Natural killer cell (primary cell): ENCODE data around the gene LRRC49. TPM values are rescaled to one million over a fixed set of nuclear protein-coding genes. Genes with fewer than 3 reads are reported as not detected.
"Not testable (repeated sequence)": the region's sequence is repeated elsewhere in the genome, so short reads cannot be mapped to it uniquely, and the experiment has no call there.

Experiments used
- ATAC-seq, 3 donors: fragments of 150-1000 bp in 2 of 3; fragments of 200-7000 bp in 1 of 3; cut with Tn5 transposase; 1 replicate in 1 of 3; 2 replicates in 2 of 3; pipeline ENCODE4 v1.10.0; 2021; ENCODE audit warnings: mild to moderate bottlenecking in 2 of 3, moderate library complexity in 2 of 3
- DNase-seq, 2 donors: peaks; one replicate each; pipeline versions ENCODE4 v3.0.0 to v3.0.0-alpha.2; 2013 to 2021; ENCODE audit warnings: mixed read lengths in 1 of 2
- H3K27ac ChIP-seq: one replicate; pipeline ENCODE4 v1.5.1; 2013; ENCODE audit warnings: mild to moderate bottlenecking, low read length
- H3K27me3 ChIP-seq: one replicate; pipeline ENCODE4 v1.6.1; 2013; ENCODE audit warnings: low read length; ENCODE audit not compliant: control insufficient read depth, insufficient read depth
- H3K36me3 ChIP-seq: one replicate; pipeline ENCODE4 v1.6.1; 2013; ENCODE audit warnings: low read length; ENCODE audit not compliant: control insufficient read depth, insufficient read depth
- H3K4me1 ChIP-seq: one replicate; pipeline ENCODE4 v1.6.1; 2013; ENCODE audit warnings: low read length; ENCODE audit not compliant: control insufficient read depth, insufficient read depth
- H3K4me3 ChIP-seq: one replicate; pipeline ENCODE4 v1.5.1; 2013; ENCODE audit warnings: low read length
- H3K9me3 ChIP-seq: one replicate; pipeline ENCODE4 v1.6.1; 2013; ENCODE audit warnings: low read length; ENCODE audit not compliant: control insufficient read depth, insufficient read depth
- H3K27ac Mint-ChIP-seq, 2 donors: one replicate each; pipeline ENCODE4 v1.8.0; 2022; ENCODE audit warnings: mild to moderate bottlenecking in 2 of 2, mixed read lengths in 2 of 2, moderate library complexity in 1 of 2
- H3K27me3 Mint-ChIP-seq, 2 donors: one replicate each; pipeline ENCODE4 v1.8.0; 2022; ENCODE audit warnings: low read depth in 2 of 2, mixed read lengths in 2 of 2
- H3K36me3 Mint-ChIP-seq: one replicate; pipeline ENCODE4 v1.8.0; 2022; ENCODE audit warnings: mixed read lengths
- H3K4me1 Mint-ChIP-seq, 2 donors: one replicate each; pipeline ENCODE4 v1.8.0; 2022; ENCODE audit warnings: mixed read lengths in 2 of 2
- H3K4me3 Mint-ChIP-seq: one replicate; pipeline ENCODE4 v1.8.0; 2022; ENCODE audit warnings: mild to moderate bottlenecking, moderate library complexity, mixed read lengths
- H3K9me3 Mint-ChIP-seq, 2 donors: one replicate each; pipeline ENCODE4 v1.8.0; 2022; ENCODE audit warnings: mixed read lengths in 2 of 2
- WGBS: methylation state at CpG from one replicate; pipeline ENCODE4 v1.1.7; 2013; ENCODE audit warnings: missing lambda C conversion rate; ENCODE audit not compliant: insufficient coverage; 5-methylcytosine and 5-hydroxymethylcytosine counted together
- intact Hi-C: fragments of 100-400 bp; cut with micrococcal nuclease; formaldehyde crosslinking; loops from one replicate; pipeline ENCODE4 v1.14.2; 2022
- total RNA-seq, 4 donors: library from RNA; stranded (reverse); fragments of 120-200 nt in 1 of 4; gene quantifications; one replicate each; pipeline versions ENCODE4 v1.2.3 to v1.2.4, GENCODE V29; 2013 to 2022
- TF ChIP-seq, protein P1 (sequence below): fragments of 200-600 bp; IDR thresholded peaks from one replicate; pipeline ENCODE4 v1.8.0; 2022; ENCODE audit warnings: antibody characterized with exemption

The LRRC49 gene
- total RNA-seq, 3 donors from 2014 or later (not counting 1 experiment from before 2014, with no cell fraction given): 0.14 to 0.38 TPM; not detected in 1

GRCh38 chr15:71011503-71012155 is 119.0 kb downstream of the LRRC49 start:
- Mint-ChIP-seq H3K9me3 (no peaks in the 10 kb centered on the region), H3K27ac (no peak overlapping the region), H3K4me1 (no peaks in the 10 kb centered on the region), H3K36me3 (no peaks in the 10 kb centered on the region), H3K4me3 (no peak overlapping the region), H3K27me3 (peaks cover 10 to 36% of the 10 kb centered on the region in 2 donors)
- ATAC-seq (no peak), DNase-seq (no peak)
- 100% methylated on average over 1 of the region's 1 CpG for WGBS
- no peaks in the 10 kb centered on the region for H3K36me3 ChIP-seq
- no peaks in the 10 kb centered on the region for H3K4me1 ChIP-seq
- no peaks in the 10 kb centered on the region for H3K9me3 ChIP-seq
- intact Hi-C loops: no loop called here
- no peak overlapping the region for H3K27ac ChIP-seq
- no peak overlapping the region for H3K4me3 ChIP-seq
- H3K27me3 ChIP-seq: no peaks in the 10 kb centered on the region
- TF ChIP-seq, protein P1, sequence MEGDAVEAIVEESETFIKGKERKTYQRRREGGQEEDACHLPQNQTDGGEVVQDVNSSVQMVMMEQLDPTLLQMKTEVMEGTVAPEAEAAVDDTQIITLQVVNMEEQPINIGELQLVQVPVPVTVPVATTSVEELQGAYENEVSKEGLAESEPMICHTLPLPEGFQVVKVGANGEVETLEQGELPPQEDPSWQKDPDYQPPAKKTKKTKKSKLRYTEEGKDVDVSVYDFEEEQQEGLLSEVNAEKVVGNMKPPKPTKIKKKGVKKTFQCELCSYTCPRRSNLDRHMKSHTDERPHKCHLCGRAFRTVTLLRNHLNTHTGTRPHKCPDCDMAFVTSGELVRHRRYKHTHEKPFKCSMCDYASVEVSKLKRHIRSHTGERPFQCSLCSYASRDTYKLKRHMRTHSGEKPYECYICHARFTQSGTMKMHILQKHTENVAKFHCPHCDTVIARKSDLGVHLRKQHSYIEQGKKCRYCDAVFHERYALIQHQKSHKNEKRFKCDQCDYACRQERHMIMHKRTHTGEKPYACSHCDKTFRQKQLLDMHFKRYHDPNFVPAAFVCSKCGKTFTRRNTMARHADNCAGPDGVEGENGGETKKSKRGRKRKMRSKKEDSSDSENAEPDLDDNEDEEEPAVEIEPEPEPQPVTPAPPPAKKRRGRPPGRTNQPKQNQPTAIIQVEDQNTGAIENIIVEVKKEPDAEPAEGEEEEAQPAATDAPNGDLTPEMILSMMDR: peak; percentile 13

DNA sequence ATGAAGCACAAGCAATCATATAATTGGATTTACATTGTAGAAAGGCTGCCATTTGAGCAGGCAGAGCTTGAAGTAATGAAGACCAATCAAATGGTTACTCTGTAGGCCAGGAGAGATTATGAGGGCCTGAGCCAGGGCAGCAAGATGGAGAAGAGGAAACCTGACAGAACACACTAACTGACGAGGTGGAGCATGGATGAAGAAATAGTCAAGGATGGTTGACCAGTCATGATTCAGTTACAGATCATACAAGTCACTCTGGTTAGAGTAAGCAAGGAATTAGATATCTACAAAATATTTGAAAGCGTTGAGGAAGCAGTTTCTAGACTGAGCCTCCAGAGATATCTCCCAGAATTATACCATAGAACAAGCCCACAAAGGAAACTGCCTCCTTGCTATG is 120.8 kb downstream of the LRRC49 start:
- intact Hi-C loops: no loop called here

GRCh38 chr15:71015342-71015741 is 122.7 kb downstream of the LRRC49 start:
- no peak for ATAC-seq
- WGBS: 96% methylated on average over 8 of the region's 8 CpGs

More for the DNA sequence above, 120.8 kb downstream of the LRRC49 start:
- TF ChIP-seq, protein P1: no peak
- Histone ChIP-seq H3K4me3 (no peak overlapping the region), H3K4me1 (no peaks in the 10 kb centered on the region), H3K27ac (no peak overlapping the region), H3K9me3 (no peaks in the 10 kb centered on the region), H3K27me3 (no peaks in the 10 kb centered on the region), H3K36me3 (no peaks in the 10 kb centered on the region)
- H3K36me3 Mint-ChIP-seq: no peaks in the 10 kb centered on the region
- no peaks in the 10 kb centered on the region for H3K4me1 Mint-ChIP-seq
- H3K9me3 Mint-ChIP-seq: no peaks in the 10 kb centered on the region
- no peak overlapping the region for H3K27ac Mint-ChIP-seq
- H3K4me3 Mint-ChIP-seq: no peak overlapping the region
- ATAC-seq: no peak
- peaks cover 10 to 41% of the 10 kb centered on the region in 2 donors for H3K27me3 Mint-ChIP-seq
- WGBS: 77% methylated on average over 2 of the region's 2 CpGs
- no peak for DNase-seq

DNA sequence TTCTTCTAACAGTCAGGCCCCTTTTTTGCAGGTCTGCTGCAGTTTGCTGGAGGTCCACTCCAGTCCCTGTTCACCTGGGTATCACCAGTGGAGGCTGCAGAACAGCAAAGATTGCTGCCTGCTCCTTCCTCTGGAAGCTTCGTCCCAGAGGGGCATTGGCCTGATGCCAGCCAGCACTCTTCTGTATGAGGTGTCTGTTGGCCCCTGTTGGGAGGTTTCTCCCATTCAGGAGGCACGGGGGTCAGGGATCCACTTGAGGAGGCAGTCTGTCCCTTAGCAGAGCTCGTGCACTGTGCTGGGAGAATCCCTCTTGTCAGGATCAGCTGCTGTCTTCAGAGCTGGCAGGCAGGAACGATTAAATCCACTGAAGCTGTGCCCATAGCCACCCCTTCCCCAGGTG is 138.6 kb downstream of the LRRC49 start:
- H3K36me3 ChIP-seq, H3K4me3 ChIP-seq, H3K27ac ChIP-seq, H3K27me3 ChIP-seq, H3K27ac Mint-ChIP-seq, DNase-seq, H3K4me1 ChIP-seq, ATAC-seq, H3K4me1 Mint-ChIP-seq, H3K4me3 Mint-ChIP-seq, H3K36me3 Mint-ChIP-seq, H3K9me3 Mint-ChIP-seq, H3K9me3 ChIP-seq, intact Hi-C loops: not testable (repeated sequence)
- H3K27me3 Mint-ChIP-seq: peaks cover 17 to 33% of the 10 kb centered on the region in 2 donors
- WGBS: 78% methylated on average over 4 of the region's 4 CpGs

More at GRCh38 chr15:71015342-71015741, 122.7 kb downstream of the LRRC49 start:
- TF ChIP-seq, protein P1: no peak
- no peak for DNase-seq
- Histone ChIP-seq H3K27ac (no peak overlapping the region), H3K36me3 (no peaks in the 10 kb centered on the region), H3K9me3 (no peaks in the 10 kb centered on the region), H3K27me3 (no peaks in the 10 kb centered on the region), H3K4me3 (no peak overlapping the region), H3K4me1 (no peaks in the 10 kb centered on the region)
- Mint-ChIP-seq H3K27me3 (peaks cover 7 to 40% of the 10 kb centered on the region in 2 donors), H3K4me1 (no peaks in the 10 kb centered on the region), H3K9me3 (peaks cover 1 to 3% of the 10 kb centered on the region in 2 donors), H3K4me3 (no peak overlapping the region), H3K36me3 (peaks cover 4% of the 10 kb centered on the region), H3K27ac (no peak overlapping the region)
- intact Hi-C loops: no loop called here

- intact Hi-C loops, H3K27me3 ChIP-seq, DNase-seq, H3K9me3 ChIP-seq, H3K36me3 Mint-ChIP-seq, ATAC-seq, H3K4me1 Mint-ChIP-seq, H3K27ac ChIP-seq, H3K4me1 ChIP-seq, H3K9me3 Mint-ChIP-seq, H3K4me3 Mint-ChIP-seq, H3K36me3 ChIP-seq, H3K4me3 ChIP-seq, H3K27ac Mint-ChIP-seq: not testable (repeated sequence)
- H3K27me3 Mint-ChIP-seq: peaks cover 19% of the 10 kb centered on the region in 2 donors
- no CpG with 5 or more reads among the region's 1 CpG for WGBS
Observed at GRCh38 chr15:71035478-71035877, 142.9 kb downstream of the LRRC49 start.
